ENCODE measurements around the gene HTR2B.
"Not testable (repeated sequence)": the region's sequence is repeated elsewhere in the genome, so short reads cannot be mapped to it uniquely, and the experiment has no call there.

HTR2B gene

GRCh38 chr2:231124838-231125568, at the start of gene HTR2B:
Gene HTR2B (minus strand): TSS chr2:231125042. CDS start chr2:231123764, 1,278 bp downstream.
- no peak for DNase-seq

- DNase-seq, result no peak
These were observed 49.4 kb upstream of the HTR2B start for GRCh38 chr2:231174211-231174651.

DNA sequence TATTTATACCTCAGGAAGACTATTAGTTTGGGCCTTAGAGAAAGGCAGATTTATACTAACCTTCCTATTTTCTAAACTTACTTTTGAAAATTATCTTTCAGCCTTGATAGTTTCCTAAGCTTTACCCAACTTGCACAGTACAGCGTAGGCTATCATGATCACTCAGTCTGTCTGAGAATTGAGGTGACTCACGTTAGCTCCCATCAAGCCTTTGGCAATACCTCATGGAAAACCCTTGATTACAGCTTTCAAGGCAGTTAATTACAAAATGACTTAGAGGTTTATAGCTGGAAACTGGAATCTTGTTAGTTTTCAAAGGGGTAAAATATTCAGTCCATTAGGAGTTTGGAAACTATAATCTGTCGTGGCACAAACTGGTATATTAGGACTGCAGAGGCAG, 47.2 kb upstream of the HTR2B start:
- DNase-seq, result no peak

DNA sequence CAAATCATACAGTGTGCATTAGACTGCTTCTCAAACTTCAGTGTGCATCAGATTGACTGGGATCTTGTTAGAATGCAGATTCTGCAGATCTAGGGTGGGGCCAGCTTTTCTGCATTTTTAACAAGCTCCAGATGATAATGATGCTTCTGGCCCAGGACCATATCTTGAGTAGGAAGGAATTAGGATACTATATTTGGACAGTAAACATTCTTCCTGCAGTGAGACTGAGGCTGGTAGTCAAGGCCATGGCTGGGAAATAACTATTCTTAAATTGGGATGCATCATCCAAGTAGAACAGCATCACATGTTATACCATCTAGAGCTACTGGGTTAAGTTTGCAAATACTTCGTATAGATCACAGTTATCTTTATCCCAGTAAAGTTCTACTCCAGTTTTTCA, 45.2 kb upstream of the HTR2B start:
- DNase-seq, result no peak

GRCh38 chr2:231169488-231169887, 44.6 kb upstream of the HTR2B start:
- no peak for DNase-seq

DNA sequence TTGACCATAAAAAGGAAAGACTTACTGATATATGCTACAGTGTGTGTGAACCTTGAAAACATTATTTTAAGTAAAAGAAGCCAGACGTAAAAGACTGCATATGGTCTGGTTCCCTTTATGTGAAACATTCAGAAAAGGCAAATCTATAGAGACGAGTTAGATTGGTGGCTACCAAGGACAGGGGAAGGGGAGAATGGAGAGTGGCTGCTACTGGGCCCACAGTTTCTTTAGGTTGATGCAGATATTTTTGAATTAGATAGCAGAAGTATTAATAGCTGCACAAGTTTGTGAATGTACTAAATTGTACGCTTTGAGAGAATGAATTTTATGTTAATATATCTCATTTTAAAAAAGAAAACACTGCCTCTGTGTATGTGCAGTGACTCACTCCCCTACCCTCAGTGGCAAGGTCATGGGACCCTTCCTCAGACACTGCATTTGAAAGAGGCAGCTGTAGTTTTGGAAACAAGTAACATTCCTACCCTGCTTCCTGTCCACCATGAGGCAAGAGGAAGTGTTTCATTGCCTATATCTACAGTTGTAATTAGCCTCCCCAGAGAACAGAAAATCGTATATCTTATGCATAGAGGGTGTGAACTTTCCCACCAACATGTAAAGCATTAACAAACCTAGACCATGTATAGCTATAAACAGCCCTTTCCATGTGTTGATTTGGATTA, 43.8 kb upstream of the HTR2B start:
- no peak for DNase-seq

DNA sequence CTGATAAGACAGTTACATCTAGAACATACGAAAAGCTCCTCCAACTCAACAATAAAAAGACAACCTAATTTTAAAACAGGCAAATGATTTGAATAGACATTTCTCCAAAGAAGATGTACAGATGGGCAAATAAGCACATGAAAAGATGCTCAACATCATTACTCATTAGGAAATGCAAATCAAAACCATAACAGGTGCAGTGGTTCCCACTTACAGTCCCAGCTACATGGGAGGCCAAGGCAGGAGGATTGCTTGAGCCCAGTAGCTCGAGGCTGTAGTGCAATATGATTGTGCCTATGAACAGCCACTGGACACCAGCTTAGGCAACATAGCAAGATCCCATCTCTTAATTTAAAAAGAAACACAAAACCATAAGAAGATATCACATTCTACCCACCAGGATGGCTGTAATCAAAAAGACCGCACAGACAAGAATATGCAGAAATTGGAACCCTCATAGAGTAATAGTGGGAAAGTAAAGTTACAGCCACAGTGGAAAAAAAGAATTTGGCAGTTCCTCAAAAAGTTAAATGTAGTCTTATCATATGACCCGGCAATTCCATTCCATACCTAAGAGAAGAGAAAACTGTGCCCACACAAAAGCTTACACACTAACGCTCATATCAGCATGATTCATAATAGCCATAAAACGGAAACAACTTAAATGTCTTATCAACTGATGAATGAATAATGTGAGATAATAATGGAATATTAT, 43.1 kb upstream of the HTR2B start:
- DNase-seq, result no peak

DNA sequence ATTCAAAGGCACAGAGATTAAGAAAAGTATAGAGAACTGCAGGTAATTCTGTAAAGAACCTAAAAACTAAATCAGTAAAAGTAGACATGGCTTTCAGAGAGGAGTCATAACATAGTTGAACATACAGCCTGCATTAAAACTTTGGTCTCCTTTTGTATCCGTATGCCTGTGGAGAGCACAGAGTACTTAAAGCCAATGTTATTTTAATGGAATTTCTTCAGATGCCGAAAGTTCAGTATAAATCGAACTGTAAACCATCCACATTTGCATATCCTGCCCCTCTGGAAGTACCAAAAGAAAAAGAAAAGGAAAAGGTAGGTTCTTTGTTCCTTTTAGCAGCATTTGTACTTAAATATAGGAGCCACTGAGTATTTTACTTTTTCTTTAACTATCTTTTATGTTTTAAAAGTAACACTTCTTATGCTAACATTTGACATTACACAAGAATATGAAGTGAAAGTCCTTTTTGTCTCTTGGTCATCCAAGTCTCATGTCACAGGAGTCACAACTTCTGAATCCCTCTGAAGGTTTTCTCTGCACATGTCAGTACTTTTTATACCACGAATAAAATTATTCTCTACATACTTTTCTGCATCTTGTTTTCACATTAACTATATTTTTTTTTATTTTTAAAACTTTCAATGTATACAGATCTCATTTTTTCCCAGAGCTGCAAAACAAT, 38.7 kb upstream of the HTR2B start:
- DNase-seq, result no peak

GRCh38 chr2:231163011-231163410, 38.2 kb upstream of the HTR2B start:
- no peak for DNase-seq

DNA sequence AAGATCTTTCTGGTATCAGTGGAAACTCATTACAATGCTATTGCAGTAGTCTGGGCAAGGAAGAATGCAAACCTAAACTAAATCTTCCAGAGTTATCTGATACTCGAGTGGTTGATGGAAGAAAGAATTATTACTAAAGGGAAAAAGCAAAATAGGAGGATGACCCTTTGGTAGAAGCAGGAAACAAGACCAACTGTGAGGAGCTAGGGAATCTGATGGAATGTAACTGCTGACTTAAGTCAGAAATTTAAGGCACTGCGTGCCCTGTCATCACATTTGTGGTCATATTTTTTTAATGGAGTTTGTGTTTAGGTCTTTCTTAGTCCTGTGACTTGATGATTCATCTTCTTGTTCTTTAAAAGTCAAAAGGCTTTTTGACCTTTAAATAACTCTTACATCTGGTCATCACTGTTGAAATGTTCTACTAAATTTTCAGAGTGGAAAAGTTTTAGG, 37.1 kb upstream of the HTR2B start:
- no peak for DNase-seq

- DNase-seq, result no peak
These were observed 36.5 kb upstream of the HTR2B start for GRCh38 chr2:231161252-231161839.

GRCh38 chr2:231160701-231161100, 35.9 kb upstream of the HTR2B start:
- no peak for DNase-seq

DNA sequence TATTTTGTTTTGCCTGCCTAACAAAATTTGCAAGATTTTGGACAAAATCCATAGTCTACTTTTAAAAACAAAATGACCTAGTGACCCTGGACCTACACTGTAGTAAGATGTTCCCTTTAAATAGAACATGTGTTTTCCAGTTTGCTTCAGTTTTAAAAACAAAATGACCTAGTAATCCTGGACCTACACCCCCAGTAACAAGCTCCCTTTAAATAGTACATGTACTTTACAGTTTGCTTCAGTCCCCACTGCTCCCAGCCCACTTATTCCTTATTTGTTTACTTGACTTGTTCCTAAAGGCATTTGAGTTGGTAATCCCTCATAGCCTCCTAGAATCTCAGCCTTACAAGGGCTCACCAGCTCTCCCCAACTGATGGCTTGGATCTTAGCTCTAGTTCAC, 34.5 kb upstream of the HTR2B start:
- no peak for DNase-seq

DNA sequence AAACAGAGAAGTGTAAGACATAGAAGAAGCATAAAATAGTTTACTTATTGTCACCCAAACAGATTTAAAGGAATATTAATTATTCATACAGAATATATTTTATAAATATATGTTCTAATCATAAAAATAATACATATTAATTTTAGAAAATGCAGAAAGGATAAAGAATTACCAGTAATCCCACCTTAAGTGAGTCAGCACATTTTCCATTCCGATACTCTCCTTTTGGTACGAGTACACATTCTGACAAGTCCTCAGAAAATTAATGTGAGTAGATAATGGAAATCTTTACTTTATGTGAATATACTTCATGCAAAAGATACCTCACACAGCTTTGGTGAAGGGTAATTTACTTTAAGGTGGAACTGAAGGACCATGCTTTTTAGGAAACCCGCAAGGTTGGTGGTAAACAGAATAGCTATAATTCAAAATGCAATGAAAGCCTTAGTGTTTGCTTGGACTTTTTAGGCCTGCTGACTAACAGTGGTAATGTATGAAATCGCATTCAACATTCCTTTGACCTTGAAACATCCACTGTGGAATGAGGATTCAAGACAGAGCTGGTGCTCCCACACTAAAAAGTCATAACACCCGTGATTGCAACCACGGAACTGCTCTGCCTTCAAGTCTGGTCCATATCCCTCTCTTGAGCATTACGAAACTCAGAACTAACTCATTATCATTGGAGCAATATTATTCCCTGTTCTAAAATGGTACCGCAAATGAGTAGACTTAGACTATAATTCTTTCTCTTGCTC, 28.1 kb upstream of the HTR2B start:
- no peak for DNase-seq

DNA sequence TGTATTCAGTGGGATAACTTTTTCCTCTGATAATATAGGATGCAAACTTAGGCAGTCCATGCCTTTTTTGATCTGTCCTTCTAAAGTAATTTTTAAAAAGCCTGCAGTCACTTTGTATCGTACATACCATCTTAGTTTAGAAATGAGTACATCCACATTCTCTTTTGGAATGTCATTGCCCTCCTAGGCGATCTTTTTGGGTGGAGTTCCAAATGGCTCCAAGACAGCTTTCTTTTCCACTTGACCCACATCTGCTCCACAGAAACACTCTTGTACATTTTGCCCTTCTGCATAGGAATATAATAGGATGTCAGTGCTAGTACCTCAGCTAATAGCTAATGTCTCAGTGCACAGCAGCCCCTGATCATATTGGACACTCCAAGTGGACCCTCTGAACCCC, 21.8 kb upstream of the HTR2B start:
- no peak for DNase-seq

DNA sequence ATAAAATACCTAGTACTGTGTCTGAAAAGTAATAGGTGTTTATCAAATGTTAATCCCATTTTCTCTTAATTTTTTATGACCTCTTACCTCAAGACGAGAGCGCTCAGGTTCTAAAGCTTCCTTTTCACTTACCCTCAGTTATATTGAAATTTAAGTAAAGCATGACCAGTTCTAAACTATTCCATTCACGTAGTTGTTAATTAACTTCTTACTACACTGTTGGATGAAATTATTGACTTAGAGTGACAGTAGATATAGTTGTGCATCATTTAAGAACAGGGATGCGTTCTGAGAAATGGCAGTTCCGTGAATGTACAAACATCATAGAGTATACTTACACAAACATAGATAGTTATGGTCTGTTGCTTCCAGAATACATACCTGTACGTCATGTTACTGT, 20.1 kb upstream of the HTR2B start:
- DNase-seq, result no peak

DNA sequence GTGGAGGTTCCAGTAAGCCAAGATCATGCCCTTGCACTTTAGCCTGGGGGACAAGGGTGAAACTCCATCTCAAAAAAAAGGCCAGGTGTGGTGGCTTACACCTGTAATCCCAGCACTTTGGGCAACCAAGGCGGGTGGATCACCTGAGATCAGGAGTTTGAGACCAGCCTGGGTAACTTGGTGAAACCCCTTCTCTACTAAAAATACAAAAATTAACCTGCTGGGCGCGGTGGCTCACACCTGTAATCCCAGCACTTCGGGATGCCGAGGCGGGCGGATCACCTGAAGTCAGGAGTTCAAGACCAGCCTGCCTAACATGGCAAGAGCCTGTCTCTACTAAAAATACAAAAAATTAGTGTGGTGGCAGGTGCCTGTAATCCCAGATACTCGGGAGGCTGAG, 16.0 kb upstream of the HTR2B start:
- DNase-seq, result not testable (repeated sequence)

DNA sequence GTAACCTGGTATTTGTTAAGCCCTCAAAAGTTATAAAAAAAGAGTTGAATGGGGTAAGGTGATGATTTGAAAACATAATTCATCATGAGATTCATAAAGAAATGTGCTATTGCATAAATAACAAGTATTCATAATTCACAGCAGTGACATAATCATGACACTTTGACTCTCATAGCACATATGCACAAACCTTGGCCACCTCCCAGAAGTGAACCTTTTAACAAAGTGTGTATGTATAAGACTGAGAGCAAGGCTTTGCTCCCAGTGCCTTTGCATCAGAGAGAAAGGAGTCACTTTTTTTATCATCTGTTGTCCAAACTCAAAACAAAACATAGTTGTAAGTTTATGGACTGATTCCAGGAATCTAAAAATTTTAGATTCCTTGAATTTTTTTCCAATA, 15.0 kb upstream of the HTR2B start:
- no peak for DNase-seq

DNA sequence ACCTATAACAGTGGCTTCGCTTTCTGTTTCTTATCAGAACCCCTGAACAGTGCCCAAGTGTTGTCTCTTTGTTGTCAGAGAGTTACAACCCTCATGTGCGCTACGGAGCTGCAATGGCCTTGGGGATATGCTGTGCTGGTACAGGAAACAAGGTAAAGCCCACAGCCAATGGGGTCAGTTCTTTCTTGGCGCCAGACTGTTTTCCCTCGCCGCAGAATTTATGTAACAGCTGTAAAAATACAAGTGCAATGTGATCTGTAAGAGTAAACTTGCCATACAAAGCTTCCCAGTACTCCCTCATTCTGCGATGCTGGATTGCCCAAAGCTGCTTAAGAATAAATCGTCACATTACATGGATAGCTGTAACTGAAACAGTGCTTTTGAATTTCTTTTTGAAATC, 13.9 kb upstream of the HTR2B start:
- DNase-seq, result no peak

GRCh38 chr2:231134910-231135655, 10.2 kb upstream of the HTR2B start:
- DNase-seq, result no peak

- DNase-seq, result no peak
These were observed 8.7 kb upstream of the HTR2B start for GRCh38 chr2:231133365-231134099.
